Islet precursor cell (in vitro differentiated cells): Measurements from ENCODE around the gene ADAMTS12.
"Not testable (repeated sequence)": the region's sequence is repeated elsewhere in the genome, so short reads cannot be mapped to it uniquely, and the experiment has no call there.

Source experiments
- DNase-seq: peaks from one replicate; pipeline ENCODE4 v3.0.0-alpha.2; 2018

ADAMTS12 gene

GRCh38 chr5:33891788-33892619, at the start of gene ADAMTS12:
Gene ADAMTS12 (minus strand): TSS chr5:33891990. CDS start chr5:33891856, 134 bp downstream.
- DNase-seq, result peak; percentile 89

GRCh38 chr5:33941090-33941489, 49.3 kb upstream of the ADAMTS12 start:
- no peak for DNase-seq

- no peak for DNase-seq
These were observed 47.9 kb upstream of the ADAMTS12 start for GRCh38 chr5:33939556-33940262.

GRCh38 chr5:33938881-33939280, 47.1 kb upstream of the ADAMTS12 start:
- no peak for DNase-seq

- DNase-seq, result no peak
These were observed 46.7 kb upstream of the ADAMTS12 start for GRCh38 chr5:33938507-33938796.

- DNase-seq, result no peak
These were observed 46.1 kb upstream of the ADAMTS12 start for GRCh38 chr5:33937707-33938506.

GRCh38 chr5:33937017-33937706, 45.4 kb upstream of the ADAMTS12 start:
- no peak for DNase-seq

GRCh38 chr5:33936381-33937016, 44.7 kb upstream of the ADAMTS12 start, which contains the start of gene RXFP3:
Gene RXFP3 (plus strand): TSS chr5:33936386. CDS start chr5:33936741, 355 bp downstream.
- DNase-seq, result no peak

- DNase-seq, result peak; percentile 90
These were observed 44.2 kb upstream of the ADAMTS12 start for GRCh38 chr5:33936004-33936380.

GRCh38 chr5:33934176-33934575, 42.4 kb upstream of the ADAMTS12 start:
- DNase-seq, result no peak

- no peak for DNase-seq
These were observed 42.0 kb upstream of the ADAMTS12 start for GRCh38 chr5:33933723-33934169.

GRCh38 chr5:33931136-33931535, 39.3 kb upstream of the ADAMTS12 start:
- DNase-seq, result no peak

- no peak for DNase-seq
These were observed 38.3 kb upstream of the ADAMTS12 start for GRCh38 chr5:33929925-33930690.

GRCh38 chr5:33928283-33928682, 36.5 kb upstream of the ADAMTS12 start:
- DNase-seq, result no peak

GRCh38 chr5:33927685-33928084, 35.9 kb upstream of the ADAMTS12 start:
- DNase-seq, result no peak

GRCh38 chr5:33925278-33925677, 33.5 kb upstream of the ADAMTS12 start:
- DNase-seq, result no peak

GRCh38 chr5:33921002-33921401, 29.2 kb upstream of the ADAMTS12 start:
- no peak for DNase-seq

- DNase-seq, result not testable (repeated sequence)
These were observed 23.1 kb upstream of the ADAMTS12 start for GRCh38 chr5:33914844-33915243.

- DNase-seq, result not testable (repeated sequence)
These were observed 14.5 kb upstream of the ADAMTS12 start for GRCh38 chr5:33906248-33906647.

GRCh38 chr5:33905381-33905780, 13.6 kb upstream of the ADAMTS12 start:
- DNase-seq, result no peak

- DNase-seq, result no peak
These were observed 11.3 kb upstream of the ADAMTS12 start for GRCh38 chr5:33903118-33903517.
